Retina (tissue), 1 donor: ENCODE results near the gene TRMT13.
"Not testable (repeated sequence)": the region's sequence is repeated elsewhere in the genome, so short reads cannot be mapped to it uniquely, and the experiment has no call there.

Source experiments
- DNase-seq: peaks from one replicate; pipeline ENCODE4 v3.0.0-alpha.2; 2016

The TRMT13 gene

DNA sequence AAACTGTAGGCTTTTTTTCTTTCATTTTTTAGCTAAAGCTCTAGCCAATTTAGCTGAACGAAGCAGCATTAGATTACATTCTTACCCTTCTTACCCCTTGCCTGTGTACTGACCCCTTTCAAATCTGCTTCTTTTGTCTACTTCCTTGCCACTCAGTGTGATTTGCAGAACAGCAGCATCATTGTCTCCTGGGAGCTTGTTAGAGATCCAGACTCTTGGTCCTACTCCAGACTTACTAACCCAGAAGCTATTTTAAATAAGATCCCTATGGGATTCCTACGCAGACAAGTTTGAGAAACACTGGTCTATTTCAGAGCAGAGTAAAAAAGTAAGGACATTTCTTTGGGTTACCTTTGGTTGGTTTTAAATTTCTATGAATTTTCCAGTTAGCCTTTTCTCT is 31.3 kb downstream of the TRMT13 start:
- DNase-seq, result peak; percentile 42

DNA sequence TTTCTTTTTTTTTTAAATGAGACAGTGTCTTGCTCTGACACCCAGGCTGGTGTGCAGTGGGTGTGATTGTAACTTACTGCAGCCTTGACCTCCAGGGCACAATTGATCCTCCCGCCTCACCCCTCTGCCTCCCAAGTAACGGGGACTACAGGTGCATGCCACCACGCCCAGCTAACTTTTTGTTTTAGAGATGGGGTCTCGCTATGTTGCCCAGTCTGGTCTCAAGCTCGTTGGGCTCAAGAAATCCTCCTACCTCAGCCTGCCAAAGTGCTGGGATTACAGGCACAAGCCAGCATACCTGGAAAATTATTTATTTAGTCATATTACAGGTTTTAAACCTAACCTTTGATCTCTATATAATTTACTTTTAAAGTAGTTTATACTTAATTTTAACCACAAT is 31.7 kb downstream of the TRMT13 start:
- no peak for DNase-seq

DNA sequence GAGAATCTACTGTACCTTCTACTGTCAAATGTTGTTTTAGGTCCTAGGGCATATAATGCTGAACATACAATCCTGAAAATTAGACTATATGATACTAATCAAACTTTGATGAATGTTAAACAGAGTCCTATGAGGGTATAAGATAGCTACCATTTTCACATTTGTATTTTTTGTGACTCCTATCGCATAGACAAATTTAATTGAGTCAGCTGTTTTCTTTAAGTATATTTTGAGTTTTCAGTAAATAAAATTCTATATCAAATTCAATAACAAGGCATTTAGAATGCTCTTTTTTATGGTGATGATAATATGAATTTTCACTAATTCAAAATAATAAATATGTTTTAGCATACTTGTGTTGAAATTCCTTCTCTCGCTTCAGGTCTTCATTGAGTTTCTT is 35.1 kb downstream of the TRMT13 start:
- DNase-seq, result no peak

DNA sequence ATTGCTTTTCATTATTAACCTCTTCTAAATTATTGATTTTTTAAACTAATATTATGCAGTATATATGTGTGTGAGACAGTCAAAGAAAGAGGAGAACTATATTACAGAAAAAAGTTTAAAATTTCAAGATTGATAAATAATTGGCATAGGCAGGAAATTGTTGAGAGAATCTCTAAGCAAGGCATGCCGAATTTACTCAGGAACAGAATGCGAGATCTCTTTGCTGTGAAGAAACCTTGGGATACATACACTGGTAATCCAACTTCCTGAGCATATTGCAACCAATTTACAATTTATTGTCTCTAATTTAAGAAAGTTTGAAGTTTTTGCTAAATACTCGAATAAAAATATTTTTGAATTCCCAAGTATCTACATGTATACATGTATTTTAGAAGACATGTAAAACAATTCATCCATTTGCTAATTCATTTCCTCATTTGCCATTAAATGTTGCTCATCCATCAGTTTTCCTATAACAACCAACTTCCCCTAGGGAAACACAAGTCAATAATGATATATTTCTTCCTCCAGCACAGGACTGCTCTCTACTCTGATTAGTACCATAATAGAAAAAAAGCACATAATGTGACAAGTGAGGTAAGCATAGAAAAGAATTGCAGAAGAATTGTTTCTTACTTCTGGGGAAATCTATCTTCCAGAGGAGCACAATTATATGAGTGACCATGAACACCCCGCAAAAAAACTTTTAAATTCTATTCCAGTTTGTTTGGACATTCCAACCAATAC is 44.5 kb downstream of the TRMT13 start:
- no peak for DNase-seq

DNA sequence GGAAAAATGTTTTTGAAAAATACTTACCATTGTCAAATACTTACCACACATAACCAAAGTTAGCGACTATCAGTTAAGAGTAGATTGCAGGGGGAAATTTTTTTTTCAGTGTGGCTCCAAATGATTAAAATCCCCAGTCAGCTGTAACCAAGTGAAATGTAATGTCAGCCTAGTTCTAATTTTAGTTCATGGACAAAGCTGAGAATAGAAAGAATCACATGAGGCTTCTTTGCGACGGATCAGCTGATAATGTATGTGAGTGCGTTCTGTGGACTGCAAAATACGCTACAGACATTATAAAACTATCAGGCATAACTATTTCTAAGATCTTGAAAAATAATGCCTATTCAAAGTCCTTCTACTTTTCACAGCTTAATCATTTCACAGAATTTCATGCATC is 45.1 kb downstream of the TRMT13 start, which contains the start of gene LRRC39:
LRRC39 (minus strand) TSS at position 166 of the 400 bp plus-strand sequence. CDS start 9,740 bp downstream, outside the sequence.
- no peak for DNase-seq

GRCh38 chr1:100183370-100183769 is 50.4 kb downstream of the TRMT13 start:
- DNase-seq, result no peak

DNA sequence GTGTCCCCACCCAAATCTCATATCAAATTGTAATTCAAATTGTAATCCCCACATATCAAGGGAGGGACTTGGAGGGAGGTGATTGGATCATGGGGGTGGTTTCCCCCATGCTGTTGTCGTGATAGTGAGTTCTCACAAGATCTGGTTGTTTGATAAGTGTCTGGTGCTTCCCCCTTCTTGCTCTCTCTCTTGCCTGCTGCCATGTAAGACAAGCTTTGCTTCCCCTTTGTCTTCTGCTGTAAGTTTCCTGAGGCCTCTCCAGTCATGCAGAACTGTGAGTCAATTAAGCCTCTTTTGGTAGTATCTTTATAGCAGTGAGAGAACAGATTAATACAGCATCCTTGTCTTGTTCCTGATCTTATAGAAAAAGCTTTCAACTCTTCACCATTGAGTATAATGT is 51.6 kb downstream of the TRMT13 start:
- DNase-seq, result no peak

DNA sequence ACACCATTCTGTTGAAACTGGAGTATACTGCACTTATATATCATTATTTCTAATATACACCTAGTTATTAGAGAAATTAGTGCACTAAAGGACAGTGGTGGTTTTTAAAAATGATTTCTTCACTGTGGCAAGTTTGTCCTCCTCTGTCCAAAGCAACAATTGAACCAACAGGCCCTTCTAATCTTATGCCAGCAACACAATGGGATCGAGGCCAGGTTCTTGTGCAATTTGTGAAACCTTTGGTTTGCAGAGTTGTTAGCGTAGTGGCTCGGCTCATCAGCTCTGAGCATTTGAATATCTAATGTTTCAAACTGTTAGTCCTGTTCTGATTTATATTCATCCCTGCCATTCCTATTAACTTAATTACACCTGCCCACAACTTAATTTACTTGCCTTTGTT is 54.9 kb downstream of the TRMT13 start:
- no peak for DNase-seq

DNA sequence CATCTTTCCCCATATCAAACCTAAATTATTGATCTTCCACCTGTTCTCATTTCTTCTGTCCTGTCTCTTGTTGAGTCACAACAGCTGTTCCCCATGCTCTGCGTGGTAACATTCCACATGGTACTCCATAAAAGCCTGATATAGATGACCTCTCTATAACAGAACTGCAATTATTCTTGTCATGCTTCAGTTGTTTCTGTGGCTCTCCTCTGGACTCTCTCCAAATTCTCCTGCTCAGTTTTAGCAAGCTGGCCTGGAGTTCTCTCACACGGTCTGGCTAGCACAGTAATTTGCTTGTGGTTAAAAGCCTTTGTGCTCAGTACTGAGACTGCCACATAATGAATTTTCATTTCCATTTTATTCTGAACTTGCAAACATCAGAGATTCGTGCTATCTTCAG is 55.7 kb downstream of the TRMT13 start:
- DNase-seq, result peak; percentile 8

DNA sequence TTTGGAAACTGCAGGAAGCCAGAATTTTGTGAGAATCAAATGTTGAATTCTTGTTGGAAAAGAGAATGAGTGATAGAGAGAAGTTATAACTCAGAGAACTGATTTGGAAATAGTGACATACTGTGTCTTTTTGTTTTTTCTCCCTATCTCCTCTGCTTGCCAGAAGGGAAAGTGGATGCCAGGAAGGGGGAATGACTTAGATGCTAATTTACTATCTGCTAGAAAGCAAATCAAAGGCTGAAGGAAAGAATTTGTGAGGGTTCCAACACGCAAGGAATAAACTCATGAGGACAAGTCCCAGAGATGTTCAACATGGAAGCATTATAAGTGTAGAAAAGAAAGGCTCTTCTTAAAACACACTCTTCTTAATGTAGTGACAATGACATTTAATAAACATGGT is 65.6 kb downstream of the TRMT13 start:
- DNase-seq, result no peak

DNA sequence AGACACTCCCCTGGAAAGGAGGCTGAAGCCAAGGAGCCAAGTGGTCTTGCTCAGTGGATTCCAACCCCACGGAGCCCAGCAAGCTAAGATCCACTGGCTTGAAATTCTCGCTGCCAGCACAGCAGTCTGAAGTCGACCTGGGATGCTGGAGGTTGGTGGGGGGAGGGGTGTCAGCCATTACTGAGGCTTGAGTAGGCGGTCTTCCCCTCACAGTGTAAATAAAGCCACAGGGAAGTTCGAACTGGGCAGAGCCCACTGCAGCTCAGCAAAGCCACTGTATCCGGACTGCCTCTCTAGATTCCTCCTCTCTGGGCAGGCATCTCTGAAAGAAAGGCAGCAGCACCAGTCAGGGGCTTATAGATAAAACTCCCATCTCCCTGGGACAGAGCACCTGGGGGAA is 67.1 kb downstream of the TRMT13 start:
- not testable (repeated sequence) for DNase-seq
